GM18951 (cell line): Measurements from ENCODE around the gene FAM83E.

Source experiments
- POLR2A ChIP-seq: IDR thresholded peaks from 4 replicates; pipeline ENCODE4 v1.6.1; 2011; ENCODE audit warnings: mild to moderate bottlenecking; ENCODE audit not compliant: insufficient read length, insufficient read depth; ENCODE audit errors: extremely low read depth
- in situ Hi-C: fragments of 300-500 bp; cut with MboI; formaldehyde crosslinking; loops from one replicate; pipeline ENCODE4 v1.12.0; 2022; ENCODE audit warnings: low sequenced_read_pairs, mixed read lengths, inconsistent platforms; ENCODE audit not compliant: unreplicated experiment

The FAM83E gene

GRCh38 chr19:48648134-48648533, 33.3 kb upstream of the FAM83E start:
- in situ Hi-C loops = no loop called here
- no peak for TF ChIP-seq POLR2A

- in situ Hi-C loops = no loop called here
- no peak for TF ChIP-seq POLR2A
Measured at GRCh38 chr19:48646722-48647216, 31.9 kb upstream of the FAM83E start.

GRCh38 chr19:48646001-48646721, 31.3 kb upstream of the FAM83E start, which contains the start of gene CA11:
CA11 (minus strand) TSS chr19:48646187; CDS start chr19:48645632, 555 bp downstream.
- peak; percentile 40 for TF ChIP-seq POLR2A

GRCh38 chr19:48645620-48646000, 30.7 kb upstream of the FAM83E start:
- in situ Hi-C loops = no loop called here
- no peak for TF ChIP-seq POLR2A

More at GRCh38 chr19:48646001-48646721, 31.3 kb upstream of the FAM83E start, which contains the start of gene CA11:
- in situ Hi-C loops = no loop called here

GRCh38 chr19:48644839-48645619, 30.2 kb upstream of the FAM83E start:
- no peak for TF ChIP-seq POLR2A
- in situ Hi-C loops = no loop called here

- in situ Hi-C loops = no loop called here
- TF ChIP-seq POLR2A = no peak
Measured at GRCh38 chr19:48644355-48644754, 29.5 kb upstream of the FAM83E start.

DNA sequence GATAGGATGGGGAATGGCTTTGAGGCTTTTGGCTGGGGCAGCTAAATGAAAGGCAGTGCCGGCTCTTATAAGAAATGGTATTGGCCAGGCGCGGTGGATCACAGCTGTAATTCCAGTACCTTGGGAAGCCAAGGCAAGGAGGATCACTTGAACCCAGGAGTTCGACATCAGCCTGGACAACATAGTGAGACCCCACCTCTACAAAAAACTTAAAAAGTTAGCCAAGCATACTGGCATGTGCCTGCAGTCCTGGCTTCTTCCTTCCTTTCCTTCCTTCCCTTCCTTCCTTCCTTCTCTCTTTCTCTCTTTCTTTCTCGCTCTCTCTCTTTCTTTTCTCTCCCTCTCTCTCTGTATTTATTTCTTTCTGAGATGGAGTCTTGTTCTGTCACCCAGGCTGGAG, 28.0 kb upstream of the FAM83E start:
- TF ChIP-seq POLR2A = no peak
- in situ Hi-C loops = no loop called here

DNA sequence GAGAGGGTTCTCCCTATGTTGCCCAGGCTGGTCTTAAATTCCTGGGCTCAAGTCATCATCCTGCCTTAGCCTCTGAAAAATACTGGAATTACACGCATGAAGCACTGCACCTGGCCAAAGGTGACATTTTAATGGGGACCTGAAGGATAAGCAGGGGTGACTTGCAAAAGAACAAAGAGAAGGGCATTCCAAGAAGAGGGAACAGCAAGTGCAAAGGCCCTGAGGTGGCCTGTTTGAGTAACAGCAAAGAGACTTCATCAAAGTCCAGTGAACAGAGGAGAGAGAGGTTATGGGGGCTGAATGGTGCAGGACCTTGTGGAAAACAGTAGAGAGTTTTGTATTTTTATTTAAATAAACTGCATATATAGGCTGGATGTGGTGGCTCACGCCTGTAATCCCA, 27.0 kb upstream of the FAM83E start:
- TF ChIP-seq POLR2A = no peak
- in situ Hi-C loops = no loop called here

DNA sequence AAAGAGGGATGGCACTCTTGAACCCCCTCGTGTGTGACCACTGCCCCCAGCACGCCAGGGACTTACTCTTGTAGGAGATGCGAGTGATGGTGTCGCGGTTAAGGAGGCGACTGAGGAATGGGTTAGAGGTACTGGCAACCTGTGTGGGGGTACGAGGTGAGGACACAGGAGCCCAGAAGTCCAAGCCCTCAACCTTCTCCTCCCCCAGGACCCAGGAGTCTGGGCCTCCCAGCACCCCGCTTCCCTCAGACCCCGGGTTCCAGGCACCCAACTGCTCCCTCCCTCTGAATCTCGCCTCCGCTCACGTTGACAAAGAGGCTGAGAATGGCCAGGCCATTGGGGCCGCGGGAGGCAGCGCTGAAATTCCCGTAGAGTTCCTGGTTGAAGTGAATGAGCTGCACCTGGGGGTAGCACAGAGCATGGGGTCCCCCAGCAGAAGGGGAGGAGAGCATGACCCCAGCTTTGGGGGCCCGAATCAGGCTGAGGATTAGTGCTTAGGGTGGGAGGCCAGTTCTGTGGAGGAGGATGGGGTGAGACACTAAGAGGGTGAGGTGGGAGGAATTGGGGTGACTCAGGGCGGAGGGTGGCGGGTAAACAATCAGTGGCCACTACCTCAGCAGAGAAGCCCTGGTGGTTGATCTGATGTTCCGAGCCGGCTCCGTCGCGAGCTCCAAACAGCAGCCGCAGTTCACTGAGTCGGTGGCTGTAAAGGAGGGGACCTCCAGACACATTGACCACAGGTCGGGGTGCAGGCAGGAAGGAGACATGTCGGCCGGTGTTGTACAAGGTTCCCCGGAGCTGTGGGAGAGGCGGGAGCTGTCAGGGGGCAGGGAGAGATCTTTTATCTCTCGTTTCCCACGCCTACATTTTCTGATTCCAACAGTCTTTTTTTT, 24.9 kb upstream of the FAM83E start:
- in situ Hi-C loops = no loop called here
- TF ChIP-seq POLR2A = no peak

GRCh38 chr19:48638831-48639381, 24.0 kb upstream of the FAM83E start:
- in situ Hi-C loops = no loop called here
- no peak for TF ChIP-seq POLR2A

DNA sequence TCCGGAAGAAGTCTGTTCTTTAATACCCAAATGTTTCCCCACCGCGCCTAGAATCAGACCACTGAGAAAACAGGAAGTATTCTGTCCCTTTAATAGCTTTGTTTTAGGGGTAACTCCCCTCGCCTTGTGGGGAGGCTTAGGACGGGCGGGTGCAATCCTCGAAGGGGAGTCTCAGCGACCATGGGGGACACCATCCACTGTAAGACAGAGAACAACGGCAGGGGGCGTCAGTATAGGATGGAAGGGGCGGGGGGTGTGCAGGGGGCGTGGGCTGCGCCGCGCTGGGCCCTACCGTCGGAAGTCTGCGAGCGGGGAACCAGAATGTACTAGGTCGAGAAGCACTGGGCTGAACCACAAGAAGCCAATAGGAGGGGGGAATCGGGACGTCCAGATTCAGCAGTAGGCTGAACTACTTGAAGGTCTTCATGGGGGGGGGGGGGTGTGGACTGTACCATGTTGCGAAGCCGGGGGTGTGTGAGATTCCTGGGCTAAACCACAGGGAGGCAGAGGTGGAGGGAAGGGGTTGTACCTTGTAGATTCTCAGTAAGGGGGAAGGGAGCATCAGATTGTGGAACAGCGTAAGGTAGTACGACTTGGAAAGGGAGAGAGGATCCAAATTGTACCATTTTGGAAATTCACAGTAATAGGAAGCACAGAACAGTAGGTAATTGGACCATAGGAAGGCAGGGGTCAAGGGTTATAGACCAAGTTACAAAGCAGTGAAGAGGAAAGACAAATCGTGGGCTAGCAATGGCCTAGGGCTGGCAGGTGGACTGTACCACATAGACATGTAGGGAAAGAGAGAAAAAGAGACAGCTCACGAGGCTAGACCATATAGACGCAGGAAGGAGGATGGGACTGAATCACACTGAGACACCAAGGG, 23.3 kb upstream of the FAM83E start:
- peak; percentile 39 for TF ChIP-seq POLR2A
- in situ Hi-C loops = no loop called here

GRCh38 chr19:48637449-48637947, 22.6 kb upstream of the FAM83E start:
- in situ Hi-C loops = no loop called here
- no peak for TF ChIP-seq POLR2A

DNA sequence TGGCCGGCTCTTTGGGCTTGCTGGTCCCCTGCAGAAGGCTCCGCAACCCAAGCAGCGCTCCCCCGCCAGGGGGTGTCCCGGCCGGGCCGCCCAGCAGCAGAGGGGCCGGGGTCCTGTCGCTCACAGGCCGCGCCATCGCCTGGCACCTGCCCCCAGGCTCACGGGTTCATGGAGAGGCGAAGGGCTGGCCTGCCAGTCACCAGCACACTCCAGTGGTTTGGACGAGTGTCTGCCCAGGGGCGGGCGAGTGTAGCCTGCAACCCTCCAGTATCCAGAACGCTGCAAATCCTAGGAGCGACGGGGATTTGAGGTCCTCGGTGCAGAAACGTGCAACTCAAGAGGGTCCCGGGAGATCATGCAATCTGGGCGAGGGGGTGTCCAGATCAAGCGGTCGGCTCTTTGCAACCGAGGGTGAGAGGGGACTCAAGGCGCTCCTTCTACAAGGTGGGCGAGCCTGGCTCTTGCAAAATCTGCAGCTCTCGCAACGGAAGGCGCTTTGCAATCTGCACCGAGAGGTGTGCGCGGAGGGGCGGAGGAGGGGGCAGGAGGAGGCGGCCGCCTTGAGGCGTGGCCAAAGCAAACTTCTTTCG, 22.1 kb upstream of the FAM83E start, which contains the start of gene DBP:
Gene DBP, minus strand, starts transcription at position 521 of the 590 bp plus-strand sequence. Its CDS starts 385 bp downstream, at position 136.
- in situ Hi-C loops = no loop called here
- no peak for TF ChIP-seq POLR2A
